PFSK-1 (cell line): ENCODE data around the gene GMPPB.

Source experiments
- POLR2AphosphoS5 ChIP-seq: IDR thresholded peaks from 2 replicates; pipeline ENCODE4 v1.6.1; 2012; ENCODE audit warnings: low read depth, mild to moderate bottlenecking, control low read depth, low read length, moderate library complexity
- SIN3A ChIP-seq: IDR thresholded peaks from 2 replicates; pipeline ENCODE4 v1.6.1; 2012; ENCODE audit warnings: mild to moderate bottlenecking, low read length, moderate library complexity, borderline replicate concordance; ENCODE audit not compliant: insufficient read depth
- TAF1 ChIP-seq: IDR thresholded peaks from 2 replicates; pipeline ENCODE4 v1.6.1; 2012; ENCODE audit warnings: low read length, control low read depth, borderline replicate concordance; ENCODE audit not compliant: insufficient read depth
- TF ChIP-seq, protein P1 (sequence below), 2 experiments: IDR thresholded peaks; 2 replicates each; pipeline versions ENCODE4 v1.6.1 to v1.8.0; 2011 to 2012; ENCODE audit warnings: low read depth in 2 of 2, low read length in 2 of 2, control low read depth in 1 of 2, inconsistent platforms in 1 of 2, mild to moderate bottlenecking in 1 of 2, moderate library complexity in 1 of 2; ENCODE audit not compliant: insufficient read depth in 1 of 2

DNA sequence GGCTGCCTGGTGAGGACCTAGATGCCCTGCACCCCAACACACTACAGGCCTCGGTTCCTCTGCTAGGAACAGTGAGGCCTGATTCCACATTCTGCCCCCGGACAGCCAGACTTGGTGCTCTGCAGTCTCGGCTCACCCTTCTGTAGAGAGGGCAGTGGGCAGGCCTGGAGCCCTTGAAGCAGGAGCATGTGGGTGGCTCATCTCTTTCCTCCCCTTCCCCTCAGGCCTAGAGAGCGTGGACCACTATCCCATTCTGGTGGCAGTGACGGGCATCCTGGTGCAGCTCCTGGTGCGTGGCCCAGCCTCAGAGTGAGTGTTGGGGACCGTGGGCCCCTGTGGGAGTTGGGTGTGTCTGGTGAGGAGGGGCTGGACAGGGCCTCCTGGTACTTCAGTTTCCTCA is 7.6 kb downstream of the GMPPB start:
- TF ChIP-seq POLR2AphosphoS5 (no peak), TAF1 (no peak), SIN3A (no peak)
- TF ChIP-seq, protein P1, sequence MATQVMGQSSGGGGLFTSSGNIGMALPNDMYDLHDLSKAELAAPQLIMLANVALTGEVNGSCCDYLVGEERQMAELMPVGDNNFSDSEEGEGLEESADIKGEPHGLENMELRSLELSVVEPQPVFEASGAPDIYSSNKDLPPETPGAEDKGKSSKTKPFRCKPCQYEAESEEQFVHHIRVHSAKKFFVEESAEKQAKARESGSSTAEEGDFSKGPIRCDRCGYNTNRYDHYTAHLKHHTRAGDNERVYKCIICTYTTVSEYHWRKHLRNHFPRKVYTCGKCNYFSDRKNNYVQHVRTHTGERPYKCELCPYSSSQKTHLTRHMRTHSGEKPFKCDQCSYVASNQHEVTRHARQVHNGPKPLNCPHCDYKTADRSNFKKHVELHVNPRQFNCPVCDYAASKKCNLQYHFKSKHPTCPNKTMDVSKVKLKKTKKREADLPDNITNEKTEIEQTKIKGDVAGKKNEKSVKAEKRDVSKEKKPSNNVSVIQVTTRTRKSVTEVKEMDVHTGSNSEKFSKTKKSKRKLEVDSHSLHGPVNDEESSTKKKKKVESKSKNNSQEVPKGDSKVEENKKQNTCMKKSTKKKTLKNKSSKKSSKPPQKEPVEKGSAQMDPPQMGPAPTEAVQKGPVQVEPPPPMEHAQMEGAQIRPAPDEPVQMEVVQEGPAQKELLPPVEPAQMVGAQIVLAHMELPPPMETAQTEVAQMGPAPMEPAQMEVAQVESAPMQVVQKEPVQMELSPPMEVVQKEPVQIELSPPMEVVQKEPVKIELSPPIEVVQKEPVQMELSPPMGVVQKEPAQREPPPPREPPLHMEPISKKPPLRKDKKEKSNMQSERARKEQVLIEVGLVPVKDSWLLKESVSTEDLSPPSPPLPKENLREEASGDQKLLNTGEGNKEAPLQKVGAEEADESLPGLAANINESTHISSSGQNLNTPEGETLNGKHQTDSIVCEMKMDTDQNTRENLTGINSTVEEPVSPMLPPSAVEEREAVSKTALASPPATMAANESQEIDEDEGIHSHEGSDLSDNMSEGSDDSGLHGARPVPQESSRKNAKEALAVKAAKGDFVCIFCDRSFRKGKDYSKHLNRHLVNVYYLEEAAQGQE (IDR thresholded peaks at IDR 0.05; ENCODE audit: insufficient read depth in 1 of 2, low read depth in 2 of 2, low read length in 2 of 2), result no peak
